Measurements from ENCODE around the gene SLC34A1. TPM values are rescaled to one million over a fixed set of nuclear protein-coding genes. Genes with fewer than 3 reads are reported as not detected.

SLC34A1 gene
- total RNA-seq, 1 donor from 2014 or later, result not detected

DNA sequence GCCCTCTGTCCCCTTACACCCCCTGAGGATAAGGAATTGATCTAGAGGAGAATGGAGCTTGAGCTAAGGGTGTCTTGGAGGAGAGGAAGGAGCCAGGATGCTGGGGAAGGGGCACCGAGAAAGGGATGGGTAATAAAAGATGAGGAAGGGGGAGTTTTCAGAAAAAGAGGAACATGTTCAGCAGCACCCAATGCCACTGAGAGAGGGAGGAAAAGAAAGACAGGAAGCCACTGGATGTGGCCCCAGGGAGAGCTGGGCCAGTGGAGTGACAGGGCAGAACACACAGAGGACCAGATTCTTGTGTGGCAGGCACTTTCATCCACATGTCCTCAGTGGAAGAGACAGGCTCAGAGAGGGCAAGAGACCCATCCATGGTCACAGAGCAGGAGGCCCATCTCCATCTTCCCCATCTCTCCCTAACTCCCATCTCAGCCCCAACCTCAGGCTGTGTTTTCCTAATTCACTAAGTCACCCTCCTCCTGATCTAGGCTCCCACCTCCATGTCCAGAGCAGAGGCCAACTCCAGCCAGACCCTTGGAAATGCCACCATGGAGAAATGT, 9.1 kb downstream of the SLC34A1 start:
- DNase-seq (ENCODE audit: low spot score, unreplicated experiment), result no peak
- H3K27ac Mint-ChIP-seq, result no peak overlapping the region
- H3K9me3 Mint-ChIP-seq (ENCODE audit: low read depth), result no peaks in the 10 kb centered on the region
- peaks cover 1% of the 10 kb centered on the region for H3K4me1 Mint-ChIP-seq (ENCODE audit: low read depth)
- H3K4me3 Mint-ChIP-seq (ENCODE audit: low read depth), result no peak overlapping the region
- no peak for TF ChIP-seq CTCF (IDR thresholded peaks at IDR 0.05; ENCODE audit: unreplicated experiment)
- H3K36me3 Mint-ChIP-seq (ENCODE audit: insufficient read depth), result no peaks in the 10 kb centered on the region
- peaks cover 40% of the 10 kb centered on the region for H3K27me3 Mint-ChIP-seq

GRCh38 chr5:177393990-177394389, 9.8 kb downstream of the SLC34A1 start:
- H3K27ac Mint-ChIP-seq, result no peak overlapping the region
- DNase-seq (ENCODE audit: low spot score, unreplicated experiment), result no peak
- peaks cover 38% of the 10 kb centered on the region for H3K27me3 Mint-ChIP-seq
- no peaks in the 10 kb centered on the region for H3K36me3 Mint-ChIP-seq (ENCODE audit: insufficient read depth)
- no peaks in the 10 kb centered on the region for H3K9me3 Mint-ChIP-seq (ENCODE audit: low read depth)
- peaks cover 1% of the 10 kb centered on the region for H3K4me1 Mint-ChIP-seq (ENCODE audit: low read depth)
- no peak overlapping the region for H3K4me3 Mint-ChIP-seq (ENCODE audit: low read depth)
- TF ChIP-seq CTCF (IDR thresholded peaks at IDR 0.05; ENCODE audit: unreplicated experiment), result no peak

GRCh38 chr5:177396078-177396477, 11.8 kb downstream of the SLC34A1 start:
- Mint-ChIP-seq H3K36me3 (ENCODE audit: insufficient read depth) (no peaks in the 10 kb centered on the region), H3K4me1 (ENCODE audit: low read depth) (no peaks in the 10 kb centered on the region), H3K27ac (no peak overlapping the region), H3K27me3 (peaks cover 24% of the 10 kb centered on the region), H3K4me3 (ENCODE audit: low read depth) (no peak overlapping the region), H3K9me3 (ENCODE audit: low read depth) (no peaks in the 10 kb centered on the region)
- no peak for TF ChIP-seq CTCF (IDR thresholded peaks at IDR 0.05; ENCODE audit: unreplicated experiment)
- no peak for DNase-seq (ENCODE audit: low spot score, unreplicated experiment)

GRCh38 chr5:177396807-177397206, 12.6 kb downstream of the SLC34A1 start:
- H3K27me3 Mint-ChIP-seq, result peaks cover 32% of the 10 kb centered on the region
- no peaks in the 10 kb centered on the region for H3K4me1 Mint-ChIP-seq (ENCODE audit: low read depth)
- H3K4me3 Mint-ChIP-seq (ENCODE audit: low read depth), result no peak overlapping the region
- H3K27ac Mint-ChIP-seq, result no peak overlapping the region
- H3K9me3 Mint-ChIP-seq (ENCODE audit: low read depth), result no peaks in the 10 kb centered on the region
- no peak for TF ChIP-seq CTCF (IDR thresholded peaks at IDR 0.05; ENCODE audit: unreplicated experiment)
- no peaks in the 10 kb centered on the region for H3K36me3 Mint-ChIP-seq (ENCODE audit: insufficient read depth)
- no peak for DNase-seq (ENCODE audit: low spot score, unreplicated experiment)

GRCh38 chr5:177397875-177398390, 13.7 kb downstream of the SLC34A1 start:
- no peak overlapping the region for H3K27ac Mint-ChIP-seq
- H3K4me3 Mint-ChIP-seq (ENCODE audit: low read depth), result no peak overlapping the region
- DNase-seq (ENCODE audit: low spot score, unreplicated experiment), result no peak
- no peaks in the 10 kb centered on the region for H3K36me3 Mint-ChIP-seq (ENCODE audit: insufficient read depth)
- H3K4me1 Mint-ChIP-seq (ENCODE audit: low read depth), result peaks cover 4% of the 10 kb centered on the region
- no peaks in the 10 kb centered on the region for H3K9me3 Mint-ChIP-seq (ENCODE audit: low read depth)
- H3K27me3 Mint-ChIP-seq, result peaks cover 43% of the 10 kb centered on the region
- TF ChIP-seq CTCF (IDR thresholded peaks at IDR 0.05; ENCODE audit: unreplicated experiment), result no peak
